H1 (cell line): ENCODE measurements around the gene PTCSC3.

Source experiments
- GABPA ChIP-seq: IDR thresholded peaks from 2 replicates; pipeline ENCODE4 v1.6.1; 2011; ENCODE audit warnings: mild to moderate bottlenecking, low read length, moderate library complexity, borderline replicate concordance; ENCODE audit not compliant: insufficient read depth
- PHF8 ChIP-seq: fragments of 200-600 bp; sonication (generic); conservative IDR thresholded peaks from 2 replicates; pipeline ENCODE4 v1.7.1; 2012; ENCODE audit warnings: low read depth, mild to moderate bottlenecking, inconsistent platforms, low read length, moderate library complexity
- POLR2A ChIP-seq, 2 experiments: IDR thresholded peaks; 1 replicate in 1 of 2; 2 replicates in 1 of 2; pipeline ENCODE4 v1.6.1; 2011; ENCODE audit warnings: low read depth in 2 of 2, low read length in 2 of 2, mild to moderate bottlenecking in 2 of 2; ENCODE audit errors: control extremely low read depth in 1 of 2
- TF ChIP-seq, protein P1 (sequence below), 3 experiments: IDR thresholded peaks; 1 replicate in 2 of 3; 2 replicates in 1 of 3; pipeline versions ENCODE4 v1.5.1 to v1.6.1; 2011; ENCODE audit warnings: low read length in 3 of 3, mild to moderate bottlenecking in 3 of 3, inconsistent platforms in 2 of 3, low read depth in 1 of 3, moderate library complexity in 1 of 3; ENCODE audit not compliant: insufficient read depth in 1 of 3; ENCODE audit errors: control extremely low read depth in 1 of 3
- TF ChIP-seq, protein P2 (sequence below): IDR thresholded peaks from 2 replicates; pipeline ENCODE4 v1.6.1; 2012; ENCODE audit warnings: inconsistent platforms

- TF ChIP-seq PHF8 (no peak), POLR2A (IDR thresholded peaks at IDR 0.05; ENCODE audit: control extremely low read depth in 1 of 2, low read depth in 2 of 2, low read length in 2 of 2) (no peak), GABPA (no peak)
- TF ChIP-seq, protein P1, sequence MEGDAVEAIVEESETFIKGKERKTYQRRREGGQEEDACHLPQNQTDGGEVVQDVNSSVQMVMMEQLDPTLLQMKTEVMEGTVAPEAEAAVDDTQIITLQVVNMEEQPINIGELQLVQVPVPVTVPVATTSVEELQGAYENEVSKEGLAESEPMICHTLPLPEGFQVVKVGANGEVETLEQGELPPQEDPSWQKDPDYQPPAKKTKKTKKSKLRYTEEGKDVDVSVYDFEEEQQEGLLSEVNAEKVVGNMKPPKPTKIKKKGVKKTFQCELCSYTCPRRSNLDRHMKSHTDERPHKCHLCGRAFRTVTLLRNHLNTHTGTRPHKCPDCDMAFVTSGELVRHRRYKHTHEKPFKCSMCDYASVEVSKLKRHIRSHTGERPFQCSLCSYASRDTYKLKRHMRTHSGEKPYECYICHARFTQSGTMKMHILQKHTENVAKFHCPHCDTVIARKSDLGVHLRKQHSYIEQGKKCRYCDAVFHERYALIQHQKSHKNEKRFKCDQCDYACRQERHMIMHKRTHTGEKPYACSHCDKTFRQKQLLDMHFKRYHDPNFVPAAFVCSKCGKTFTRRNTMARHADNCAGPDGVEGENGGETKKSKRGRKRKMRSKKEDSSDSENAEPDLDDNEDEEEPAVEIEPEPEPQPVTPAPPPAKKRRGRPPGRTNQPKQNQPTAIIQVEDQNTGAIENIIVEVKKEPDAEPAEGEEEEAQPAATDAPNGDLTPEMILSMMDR (IDR thresholded peaks at IDR 0.05; ENCODE audit: control extremely low read depth in 1 of 3, insufficient read depth in 1 of 3, low read depth in 1 of 3, low read length in 3 of 3) = no peak
- TF ChIP-seq, protein P2, sequence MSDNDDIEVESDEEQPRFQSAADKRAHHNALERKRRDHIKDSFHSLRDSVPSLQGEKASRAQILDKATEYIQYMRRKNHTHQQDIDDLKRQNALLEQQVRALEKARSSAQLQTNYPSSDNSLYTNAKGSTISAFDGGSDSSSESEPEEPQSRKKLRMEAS = no peak
Observed at GRCh38 chr14:36091096-36091495, 85.4 kb downstream of the PTCSC3 start.
